ENCODE data around the gene SEMA5B. TPM values are rescaled to one million over a fixed set of nuclear protein-coding genes. Genes with fewer than 3 reads are reported as not detected.

SEMA5B gene
- total RNA-seq, 1 experiment from 2014 or later, result not detected

DNA sequence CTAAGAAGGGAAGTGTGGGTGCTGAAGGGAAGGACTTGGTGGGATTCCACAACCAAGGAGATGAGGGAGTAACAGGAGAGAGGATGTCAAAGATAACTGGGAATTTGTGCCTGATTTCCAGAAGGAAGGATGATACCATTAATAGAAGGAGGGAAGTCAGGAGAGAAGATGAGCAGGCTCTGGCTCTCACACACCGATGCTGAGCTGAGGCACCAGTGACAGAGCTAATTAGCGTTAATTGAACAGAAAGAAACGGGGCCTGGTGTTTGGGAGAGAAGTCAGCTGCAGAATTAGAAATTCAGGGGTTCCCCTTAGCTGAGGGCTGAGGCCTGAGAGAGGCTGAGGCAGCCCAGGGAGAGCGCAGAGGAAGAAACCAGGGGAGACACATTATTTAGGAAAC, 27.4 kb upstream of the SEMA5B start:
- BruUV-seq (replicated peaks), result no TSS peak
- peaks cover 8% of the 10 kb centered on the region for H3K4me1 Mint-ChIP-seq (ENCODE audit: low read depth, unreplicated experiment)
- no peak overlapping the region for H3K27ac Mint-ChIP-seq (ENCODE audit: unreplicated experiment)
- TF ChIP-seq, protein P1, sequence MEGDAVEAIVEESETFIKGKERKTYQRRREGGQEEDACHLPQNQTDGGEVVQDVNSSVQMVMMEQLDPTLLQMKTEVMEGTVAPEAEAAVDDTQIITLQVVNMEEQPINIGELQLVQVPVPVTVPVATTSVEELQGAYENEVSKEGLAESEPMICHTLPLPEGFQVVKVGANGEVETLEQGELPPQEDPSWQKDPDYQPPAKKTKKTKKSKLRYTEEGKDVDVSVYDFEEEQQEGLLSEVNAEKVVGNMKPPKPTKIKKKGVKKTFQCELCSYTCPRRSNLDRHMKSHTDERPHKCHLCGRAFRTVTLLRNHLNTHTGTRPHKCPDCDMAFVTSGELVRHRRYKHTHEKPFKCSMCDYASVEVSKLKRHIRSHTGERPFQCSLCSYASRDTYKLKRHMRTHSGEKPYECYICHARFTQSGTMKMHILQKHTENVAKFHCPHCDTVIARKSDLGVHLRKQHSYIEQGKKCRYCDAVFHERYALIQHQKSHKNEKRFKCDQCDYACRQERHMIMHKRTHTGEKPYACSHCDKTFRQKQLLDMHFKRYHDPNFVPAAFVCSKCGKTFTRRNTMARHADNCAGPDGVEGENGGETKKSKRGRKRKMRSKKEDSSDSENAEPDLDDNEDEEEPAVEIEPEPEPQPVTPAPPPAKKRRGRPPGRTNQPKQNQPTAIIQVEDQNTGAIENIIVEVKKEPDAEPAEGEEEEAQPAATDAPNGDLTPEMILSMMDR (IDR thresholded peaks at IDR 0.05; ENCODE audit: unreplicated experiment), result no peak
- intact Hi-C loops (cut with micrococcal nuclease; ENCODE audit: unreplicated experiment), result no loop called here
- CTCF ChIA-PET, result no interaction called here
- DNase-seq, result no peak
- H3K36me3 Mint-ChIP-seq (ENCODE audit: insufficient read depth, unreplicated experiment), result no peaks in the 10 kb centered on the region
- H3K4me3 Mint-ChIP-seq (ENCODE audit: low read depth, unreplicated experiment), result no peak overlapping the region
- H3K9me3 Mint-ChIP-seq (ENCODE audit: low read depth, unreplicated experiment), result no peaks in the 10 kb centered on the region
- peaks cover 59% of the 10 kb centered on the region for H3K27me3 Mint-ChIP-seq (ENCODE audit: unreplicated experiment)

DNA sequence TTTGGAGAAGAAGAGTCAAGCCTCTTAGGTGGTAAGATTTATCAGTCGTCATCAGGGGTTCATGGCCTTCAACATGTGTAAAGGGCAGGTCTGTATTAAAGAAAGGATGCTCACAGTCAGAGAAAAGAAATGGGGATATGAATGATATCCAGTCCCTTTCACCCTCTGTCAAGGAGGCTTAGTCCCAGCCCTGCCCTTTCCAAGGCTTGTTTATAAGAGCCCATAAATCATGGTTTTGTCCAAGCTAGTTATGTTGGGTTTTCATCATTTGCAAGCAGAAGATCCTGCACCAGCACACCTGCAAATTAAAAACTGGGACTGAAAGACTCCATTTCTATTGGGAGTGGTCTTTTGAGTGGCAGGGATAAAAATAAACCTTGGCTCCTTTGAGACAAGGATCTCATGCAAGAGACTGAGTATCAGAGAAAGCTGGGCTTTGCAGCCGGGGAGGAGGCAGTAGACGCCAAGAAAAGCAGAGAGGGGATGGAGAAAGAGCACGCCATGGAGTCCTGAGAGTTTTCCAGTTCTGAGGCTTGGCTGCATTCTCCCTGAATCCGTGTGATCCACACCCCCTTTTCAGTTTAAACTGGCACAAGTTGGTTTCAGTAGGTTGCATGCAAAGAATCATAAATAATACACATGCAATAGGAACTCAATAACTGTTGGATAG, 26.7 kb upstream of the SEMA5B start:
- Mint-ChIP-seq H3K4me3 (ENCODE audit: low read depth, unreplicated experiment) (no peak overlapping the region), H3K36me3 (ENCODE audit: insufficient read depth, unreplicated experiment) (no peaks in the 10 kb centered on the region), H3K27ac (ENCODE audit: unreplicated experiment) (no peak overlapping the region), H3K27me3 (ENCODE audit: unreplicated experiment) (peaks cover 53% of the 10 kb centered on the region), H3K9me3 (ENCODE audit: low read depth, unreplicated experiment) (no peaks in the 10 kb centered on the region), H3K4me1 (ENCODE audit: low read depth, unreplicated experiment) (peaks cover 8% of the 10 kb centered on the region)
- CTCF ChIA-PET, result interaction anchor here (0.7 kb wide), 1 partner anchor 161 kb away, joined by 3 read pairs; no protein-coding TSS in a partner anchor
- intact Hi-C loops (cut with micrococcal nuclease; ENCODE audit: unreplicated experiment), result no loop called here
- no TSS peak for BruUV-seq (replicated peaks)
- DNase-seq, result no peak
- TF ChIP-seq, protein P1 (IDR thresholded peaks at IDR 0.05; ENCODE audit: unreplicated experiment), result no peak

DNA sequence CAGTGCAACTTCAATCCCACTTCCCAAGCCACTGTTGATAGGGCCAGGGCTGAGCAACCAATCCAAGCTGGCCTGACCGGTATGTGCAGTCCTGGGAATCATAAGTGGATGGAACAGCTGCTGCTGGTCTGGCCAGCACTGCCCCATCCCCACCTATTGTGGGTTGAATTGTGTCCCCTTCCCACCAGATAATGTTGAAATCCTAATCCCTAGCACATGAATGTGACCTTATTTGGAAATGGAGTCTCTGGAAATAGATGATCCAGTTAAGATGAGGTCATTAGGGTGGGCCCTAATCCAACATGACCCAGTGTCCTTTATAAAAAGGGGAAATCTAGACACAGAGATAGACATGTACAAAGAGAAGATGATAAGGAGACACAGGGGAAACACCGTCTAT, 25.5 kb upstream of the SEMA5B start:
- no peaks in the 10 kb centered on the region for H3K9me3 Mint-ChIP-seq (ENCODE audit: low read depth, unreplicated experiment)
- CTCF ChIA-PET, result no interaction called here
- DNase-seq, result no peak
- intact Hi-C loops (cut with micrococcal nuclease; ENCODE audit: unreplicated experiment), result no loop called here
- no peak overlapping the region for H3K4me3 Mint-ChIP-seq (ENCODE audit: low read depth, unreplicated experiment)
- BruUV-seq (replicated peaks), result no TSS peak
- no peak overlapping the region for H3K27ac Mint-ChIP-seq (ENCODE audit: unreplicated experiment)
- H3K27me3 Mint-ChIP-seq (ENCODE audit: unreplicated experiment), result peaks cover 53% of the 10 kb centered on the region
- H3K4me1 Mint-ChIP-seq (ENCODE audit: low read depth, unreplicated experiment), result peaks cover 3% of the 10 kb centered on the region
- H3K36me3 Mint-ChIP-seq (ENCODE audit: insufficient read depth, unreplicated experiment), result no peaks in the 10 kb centered on the region
- TF ChIP-seq, protein P1 (IDR thresholded peaks at IDR 0.05; ENCODE audit: unreplicated experiment), result no peak

DNA sequence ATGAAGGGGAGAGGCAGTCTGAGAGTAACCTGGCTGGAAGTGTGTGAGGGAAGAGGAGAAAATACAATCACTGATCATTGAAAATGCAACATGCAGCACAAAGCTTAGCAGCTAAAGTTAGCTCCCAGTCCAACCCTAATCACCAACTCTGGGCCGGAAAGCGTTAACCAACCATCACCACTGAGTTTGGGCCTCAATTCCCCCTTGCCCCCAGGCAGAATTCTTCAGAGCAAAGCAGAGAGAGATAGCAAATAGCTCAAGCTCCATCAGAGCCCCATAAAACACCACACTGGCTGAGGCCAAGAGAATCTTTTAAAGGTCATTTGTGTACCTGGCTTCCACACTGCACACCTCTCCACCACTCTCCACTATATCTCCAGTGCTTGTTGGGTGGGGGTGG, 23.1 kb upstream of the SEMA5B start:
- no peak for DNase-seq
- TF ChIP-seq, protein P1 (IDR thresholded peaks at IDR 0.05; ENCODE audit: unreplicated experiment), result no peak
- intact Hi-C loops (cut with micrococcal nuclease; ENCODE audit: unreplicated experiment), result no loop called here
- Mint-ChIP-seq H3K4me3 (ENCODE audit: low read depth, unreplicated experiment) (no peak overlapping the region), H3K27me3 (ENCODE audit: unreplicated experiment) (peaks cover 70% of the 10 kb centered on the region), H3K9me3 (ENCODE audit: low read depth, unreplicated experiment) (no peaks in the 10 kb centered on the region), H3K36me3 (ENCODE audit: insufficient read depth, unreplicated experiment) (no peaks in the 10 kb centered on the region), H3K27ac (ENCODE audit: unreplicated experiment) (no peak overlapping the region), H3K4me1 (ENCODE audit: low read depth, unreplicated experiment) (no peaks in the 10 kb centered on the region)
- CTCF ChIA-PET, result interaction anchor here (0.7 kb wide), 1 partner anchor 78 kb away, joined by 5 read pairs; no protein-coding TSS in a partner anchor
- no TSS peak for BruUV-seq (replicated peaks)

Data from Calu3 (cell line).